HCT116 (cell line): ENCODE data around the gene FKBP5. TPM values are rescaled to one million over a fixed set of nuclear protein-coding genes. Genes with fewer than 3 reads are reported as not detected.

Source experiments
- ATAC-seq: fragments of 200-7000 bp; cut with Tn5 transposase; 2 replicates; pipeline ENCODE4 v1.9.1; 2020; ENCODE audit warnings: mild to moderate bottlenecking, moderate library complexity
- BruUV-seq: library from RNA; stranded (reverse); fragments of 400-500 nt; replicated peaks from 2 replicates; lab custom pipeline; 2021; lab: Mats Ljungman, UMichigan
- CTCF ChIA-PET: fragments of 300-600 bp; sonication (Branson Sonifier 250); formaldehyde crosslinking; loops from one replicate; lab custom pipeline; 2021; ENCODE audit warnings: antibody characterized with exemption; lab: Charles Lee
- POLR2A ChIA-PET: fragments of 300-600, 350-600 bp; sonication (Branson Sonifier 250); formaldehyde crosslinking; loops from one replicate; lab custom pipeline; 2021; ENCODE audit warnings: antibody characterized with exemption; lab: Charles Lee
- RAD21 ChIA-PET, 2 experiments: fragments of 300-600 bp; sonication (Branson Sonifier 250); formaldehyde crosslinking; loops; one replicate each; lab custom pipeline; 2023; ENCODE audit warnings: low total read pairs in 2 of 2; ENCODE audit not compliant: uncharacterized antibody in 2 of 2, unreplicated experiment in 2 of 2, low non-redundant PET in 1 of 2; lab: Charles Lee
- DNase-seq: peaks from one replicate; pipeline ENCODE4 v3.0.0-alpha.2; 2010; ENCODE audit warnings: low read depth, low spot score
- H2AFZ ChIP-seq: fragments of 200-600 bp; shearing (Covaris generic), sonication (generic); 2 replicates; pipeline ENCODE4 v1.6.1; 2017; ENCODE audit warnings: low read depth, mixed run types, mixed read lengths, antibody characterized with exemption, low read length; ENCODE audit not compliant: poor library complexity, severe bottlenecking
- H3K27ac ChIP-seq: 2 replicates; pipeline ENCODE4 v1.5.1; 2012; ENCODE audit warnings: low read depth, low read length
- H3K27me3 ChIP-seq: fragments of 200-600 bp; sonication (generic); 2 replicates; pipeline ENCODE4 v1.6.1; 2016; ENCODE audit warnings: mixed run types, low read length, mixed read lengths; ENCODE audit not compliant: insufficient read depth
- H3K36me3 ChIP-seq, 2 experiments: fragments of 200-500 bp in 1 of 2; fragments of 200-600 bp in 1 of 2; sonication (Bioruptor generic) in 1 of 2; sonication (generic) in 1 of 2; 2 replicates each; pipeline versions ENCODE4 v1.5.1 to v1.6.1; 2014 to 2016; ENCODE audit warnings: low read length in 2 of 2, inconsistent platforms in 1 of 2, mixed read lengths in 1 of 2, mixed run types in 1 of 2; ENCODE audit not compliant: insufficient read depth in 2 of 2, control insufficient read depth in 1 of 2
- H3K4me1 ChIP-seq, 2 experiments: fragments of 200-600 bp in 1 of 2; sonication (generic) in 1 of 2; 2 replicates each; pipeline versions ENCODE4 v1.5.1 to v1.6.1; 2012 to 2017; ENCODE audit warnings: low read length in 2 of 2, inconsistent platforms in 1 of 2, mild to moderate bottlenecking in 1 of 2, mixed read lengths in 1 of 2, mixed run types in 1 of 2, moderate library complexity in 1 of 2; ENCODE audit not compliant: insufficient read depth in 2 of 2, control insufficient read depth in 1 of 2
- H3K4me2 ChIP-seq: fragments of 200-600 bp; sonication (generic); 2 replicates; pipeline ENCODE4 v1.6.1; 2017; ENCODE audit warnings: mixed run types, low read length, mixed read lengths
- H3K4me3 ChIP-seq, 2 experiments: fragments of 200-600 bp in 1 of 2; sonication (generic) in 1 of 2; replicated peaks in 1 of 2; 2 replicates each; pipeline ENCODE4 v1.5.1; 2011 to 2016; ENCODE audit warnings: low read length in 2 of 2, control low read depth in 1 of 2, low read depth in 1 of 2, mild to moderate bottlenecking in 1 of 2, mixed read lengths in 1 of 2, mixed run types in 1 of 2
- H3K79me2 ChIP-seq: fragments of 200-600 bp; sonication (generic); 2 replicates; pipeline ENCODE4 v1.6.1; 2017; ENCODE audit warnings: mild to moderate bottlenecking, mixed run types, low read length, moderate library complexity, mixed read lengths; ENCODE audit not compliant: insufficient read depth
- H3K9ac ChIP-seq: fragments of 200-600 bp; sonication (generic); 2 replicates; pipeline ENCODE4 v1.6.1; 2016; ENCODE audit warnings: low read length, mixed read lengths
- H3K9me2 ChIP-seq: fragments of 200-600 bp; sonication (generic), shearing (Covaris generic); 2 replicates; pipeline ENCODE4 v1.6.1; 2017; ENCODE audit warnings: mixed run types, mild to moderate bottlenecking, moderate library complexity; ENCODE audit not compliant: insufficient read depth
- H3K9me3 ChIP-seq, 2 experiments: fragments of 200-500 bp in 1 of 2; fragments of 200-600 bp in 1 of 2; sonication (Bioruptor generic) in 1 of 2; sonication (generic) in 1 of 2; 2 replicates each; pipeline ENCODE4 v1.6.1; 2014 to 2017; ENCODE audit warnings: low read length in 2 of 2, mixed read lengths in 2 of 2, inconsistent platforms in 1 of 2, low read depth in 1 of 2, mild to moderate bottlenecking in 1 of 2, mixed run types in 1 of 2, moderate library complexity in 1 of 2; ENCODE audit not compliant: control insufficient read depth in 1 of 2, insufficient read depth in 1 of 2
- H4K20me1 ChIP-seq: fragments of 200-600 bp; sonication (generic), shearing (Covaris generic); 2 replicates; pipeline ENCODE4 v1.6.1; 2017; ENCODE audit warnings: mixed run types, mild to moderate bottlenecking, moderate library complexity; ENCODE audit not compliant: insufficient read depth
- EGR1 ChIP-seq: IDR thresholded peaks from 2 replicates; pipeline ENCODE4 v1.6.1; 2012; ENCODE audit warnings: low read depth
- ELF1 ChIP-seq: IDR thresholded peaks from 2 replicates; pipeline ENCODE4 v1.6.1; 2012; ENCODE audit warnings: low read depth, borderline replicate concordance
- EZH2phosphoT487 ChIP-seq: fragments of 200-600 bp; IDR thresholded peaks from 2 replicates; pipeline ENCODE4 v1.6.1; 2018; ENCODE audit warnings: antibody characterized with exemption, borderline replicate concordance
- FOSL1 ChIP-seq: IDR thresholded peaks from 2 replicates; pipeline ENCODE4 v1.6.1; 2012; ENCODE audit warnings: low read depth
- POLR2AphosphoS5 ChIP-seq: IDR thresholded peaks from 2 replicates; pipeline ENCODE4 v1.6.1; 2011; ENCODE audit warnings: mild to moderate bottlenecking, low read depth, low read length, moderate library complexity
- REST ChIP-seq: IDR thresholded peaks from 2 replicates; pipeline ENCODE4 v1.6.1; 2012; ENCODE audit warnings: low read depth
- SIN3A ChIP-seq: IDR thresholded peaks from 2 replicates; pipeline ENCODE4 v1.6.1; 2012; ENCODE audit warnings: low read depth
- TCF7L2 ChIP-seq: IDR thresholded peaks from 2 replicates; pipeline ENCODE4 v1.7.0; 2011; ENCODE audit warnings: borderline replicate concordance, inconsistent platforms; ENCODE audit not compliant: insufficient read depth, insufficient read length; ENCODE audit errors: extremely low read depth
- YY1 ChIP-seq: IDR thresholded peaks from 2 replicates; pipeline ENCODE4 v1.6.1; 2011; ENCODE audit warnings: low read length, low read depth, moderate library complexity, mild to moderate bottlenecking; ENCODE audit not compliant: insufficient replicate concordance; ENCODE audit errors: extremely low read depth
- ZFX ChIP-seq: fragments of 450-650 bp; IDR thresholded peaks from 2 replicates; pipeline ENCODE4 v1.6.1; 2017
- intact Hi-C: fragments of 100-400 bp; cut with micrococcal nuclease; formaldehyde crosslinking; loops from 2 replicates; pipeline ENCODE4 v1.10.0; 2022
- total RNA-seq: library from RNA; stranded (reverse); gene quantifications from one replicate; pipeline ENCODE4 v1.2.1, GENCODE V29; 2021; ENCODE audit not compliant: unreplicated experiment

Gene FKBP5
- total RNA-seq, 1 experiment from 2014 or later, result 50.3 TPM

GRCh38 chr6:35718375-35718736, 29.6 kb upstream of the FKBP5 start:
- ChIA-PET POLR2A (no interaction called here), RAD21 (interaction anchor here in 1 of 2 experiments (0.7 kb wide), 1 partner anchor 196 kb away, joined by 4 read pairs; no protein-coding TSS in a partner anchor), CTCF (no interaction called here)
- Histone ChIP-seq H3K9me3 (no peaks in the 10 kb centered on the region), H3K9ac (no peak overlapping the region), H4K20me1 (no peaks in the 10 kb centered on the region), H3K36me3 (no peaks in the 10 kb centered on the region), H3K4me2 (no peak overlapping the region), H3K4me3 (no peak overlapping the region), H3K27me3 (no peaks in the 10 kb centered on the region; the same call in 1 of the 2 replicates), H3K27ac (no peak overlapping the region), H2AFZ (no peak overlapping the region), H3K9me2 (no peaks in the 10 kb centered on the region), H3K79me2 (no peaks in the 10 kb centered on the region), H3K4me1 (no peaks in the 10 kb centered on the region)
- DNase-seq, result no peak
- ATAC-seq, result no peak
- TF ChIP-seq ELF1 (no peak), YY1 (no peak), SIN3A (no peak), FOSL1 (no peak), REST (no peak), ZFX (no peak), EGR1 (no peak), POLR2AphosphoS5 (no peak), EZH2phosphoT487 (no peak), TCF7L2 (no peak)
- intact Hi-C loops, result no loop called here
- BruUV-seq, result no TSS peak
